GM12873 (cell line): ENCODE measurements around the gene SLC22A13.

Experiments
- CTCF ChIP-seq: IDR thresholded peaks from 2 replicates; pipeline ENCODE4 v1.5.1; 2012; ENCODE audit warnings: low read depth, mild to moderate bottlenecking, moderate library complexity, low read length, control low read depth; ENCODE audit not compliant: insufficient read depth; ENCODE audit errors: missing control alignments

The SLC22A13 gene

GRCh38 chr3:38275658-38276057, 10.0 kb downstream of the SLC22A13 start:
- no peak for TF ChIP-seq CTCF

- TF ChIP-seq CTCF: no peak
Measured at GRCh38 chr3:38276081-38276916, 10.7 kb downstream of the SLC22A13 start.

- TF ChIP-seq CTCF: no peak
Measured at GRCh38 chr3:38276917-38277630, 11.5 kb downstream of the SLC22A13 start.

GRCh38 chr3:38278841-38279240, 13.2 kb downstream of the SLC22A13 start:
- TF ChIP-seq CTCF: no peak

GRCh38 chr3:38281895-38282686, 16.5 kb downstream of the SLC22A13 start, which contains the start of gene SLC22A14:
Gene SLC22A14, plus strand, starts transcription at chr3:38282294. Its CDS starts 23,733 bp downstream, at chr3:38306027.
- peak; percentile 45 for TF ChIP-seq CTCF

GRCh38 chr3:38283810-38284755, 18.5 kb downstream of the SLC22A13 start:
- no peak for TF ChIP-seq CTCF
